ENCODE measurements around the gene NRL. TPM values are rescaled to one million over a fixed set of nuclear protein-coding genes. Genes with fewer than 3 reads are reported as not detected.

Gene NRL
- total RNA-seq, 3 donors from 2014 or later (not counting 1 experiment from before 2014, with no cell fraction given): 0.78 to 3.3 (median 2.8) TPM

DNA sequence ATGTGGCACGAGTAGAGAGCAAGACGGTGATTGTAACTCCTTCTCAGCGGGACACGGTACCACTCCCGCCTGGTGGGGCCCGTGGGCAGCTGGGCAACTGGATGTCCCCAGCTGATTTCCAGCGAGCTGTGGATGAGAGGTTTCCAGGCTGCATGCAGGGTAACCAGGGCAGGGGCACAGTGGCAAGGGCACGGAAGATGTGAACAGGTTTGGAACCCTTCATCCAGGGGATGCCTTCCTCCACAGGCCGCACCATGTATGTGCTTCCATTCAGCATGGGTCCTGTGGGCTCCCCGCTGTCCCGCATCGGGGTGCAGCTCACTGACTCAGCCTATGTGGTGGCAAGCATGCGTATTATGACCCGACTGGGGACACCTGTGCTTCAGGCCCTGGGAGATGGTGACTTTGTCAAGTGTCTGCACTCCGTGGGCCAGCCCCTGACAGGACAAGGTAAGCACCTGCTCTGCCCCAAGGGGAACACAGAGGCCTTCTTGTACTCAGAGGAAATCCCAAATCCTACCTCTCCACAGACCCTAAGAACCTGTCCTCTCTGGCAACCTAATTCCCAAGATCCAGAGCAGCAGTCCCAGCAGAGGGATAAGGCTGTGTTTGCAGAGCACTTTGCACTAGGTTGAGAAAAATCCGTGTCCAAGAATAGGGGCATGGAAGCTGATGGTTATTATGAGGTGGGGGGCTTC is 16.4 kb downstream of the NRL start:
- Mint-ChIP-seq H3K27me3 (ENCODE audit: low read depth in 2 of 2) (no peaks in the 10 kb centered on the region), H3K4me1 (peaks cover 17 to 27% of the 10 kb centered on the region in 2 donors), H3K9me3 (no peaks in the 10 kb centered on the region), H3K36me3 (no peaks in the 10 kb centered on the region), H3K4me3 (no peak overlapping the region), H3K27ac (no peak overlapping the region)
- no peak overlapping the region for H3K27ac ChIP-seq (ENCODE audit: low read length)
- ATAC-seq (no peak), DNase-seq (no peak)
- no peak overlapping the region for H3K4me3 ChIP-seq (ENCODE audit: low read length)
- TF ChIP-seq, protein P1, sequence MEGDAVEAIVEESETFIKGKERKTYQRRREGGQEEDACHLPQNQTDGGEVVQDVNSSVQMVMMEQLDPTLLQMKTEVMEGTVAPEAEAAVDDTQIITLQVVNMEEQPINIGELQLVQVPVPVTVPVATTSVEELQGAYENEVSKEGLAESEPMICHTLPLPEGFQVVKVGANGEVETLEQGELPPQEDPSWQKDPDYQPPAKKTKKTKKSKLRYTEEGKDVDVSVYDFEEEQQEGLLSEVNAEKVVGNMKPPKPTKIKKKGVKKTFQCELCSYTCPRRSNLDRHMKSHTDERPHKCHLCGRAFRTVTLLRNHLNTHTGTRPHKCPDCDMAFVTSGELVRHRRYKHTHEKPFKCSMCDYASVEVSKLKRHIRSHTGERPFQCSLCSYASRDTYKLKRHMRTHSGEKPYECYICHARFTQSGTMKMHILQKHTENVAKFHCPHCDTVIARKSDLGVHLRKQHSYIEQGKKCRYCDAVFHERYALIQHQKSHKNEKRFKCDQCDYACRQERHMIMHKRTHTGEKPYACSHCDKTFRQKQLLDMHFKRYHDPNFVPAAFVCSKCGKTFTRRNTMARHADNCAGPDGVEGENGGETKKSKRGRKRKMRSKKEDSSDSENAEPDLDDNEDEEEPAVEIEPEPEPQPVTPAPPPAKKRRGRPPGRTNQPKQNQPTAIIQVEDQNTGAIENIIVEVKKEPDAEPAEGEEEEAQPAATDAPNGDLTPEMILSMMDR (IDR thresholded peaks at IDR 0.05): no peak
- intact Hi-C loops (cut with micrococcal nuclease): no loop called here
- no peaks in the 10 kb centered on the region for H3K27me3 ChIP-seq (ENCODE audit: control insufficient read depth, insufficient read depth, low read length)
- no peaks in the 10 kb centered on the region for H3K9me3 ChIP-seq (ENCODE audit: control insufficient read depth, insufficient read depth, low read length)
- WGBS (ENCODE audit: insufficient coverage): 96% methylated on average over 16 of the region's 16 CpGs
- H3K4me1 ChIP-seq (ENCODE audit: control insufficient read depth, insufficient read depth, low read length): peaks cover 20% of the 10 kb centered on the region
- H3K36me3 ChIP-seq (ENCODE audit: control insufficient read depth, insufficient read depth, low read length): peaks cover 13% of the 10 kb centered on the region

DNA sequence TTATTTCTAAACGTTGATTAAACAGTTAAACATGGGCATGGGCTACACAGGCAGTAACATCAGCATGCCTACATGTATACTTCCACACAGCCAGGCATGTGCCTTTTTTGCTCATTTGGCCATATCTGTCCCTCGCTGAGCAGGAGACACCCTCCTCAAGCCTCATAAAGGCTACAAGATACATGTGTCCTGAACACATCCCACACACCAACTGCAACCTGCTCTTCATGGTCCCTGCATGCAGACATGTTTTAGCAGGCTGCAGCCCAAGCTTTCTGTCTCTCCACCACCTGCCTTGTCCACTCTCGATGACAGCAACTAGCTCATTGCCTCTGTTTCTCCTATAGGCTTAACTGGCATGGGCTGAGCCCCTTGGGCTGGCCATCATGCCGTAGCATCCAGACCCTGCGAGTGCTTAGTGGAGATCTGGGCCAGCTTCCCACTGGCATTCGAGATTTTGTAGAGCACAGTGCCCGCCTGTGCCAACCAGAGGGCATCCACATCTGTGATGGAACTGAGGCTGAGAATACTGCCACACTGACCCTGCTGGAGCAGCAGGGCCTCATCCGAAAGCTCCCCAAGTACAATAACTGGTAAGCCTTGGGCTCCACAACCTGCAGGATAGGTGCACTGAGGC is 18.1 kb downstream of the NRL start:
- H3K9me3 Mint-ChIP-seq: no peaks in the 10 kb centered on the region
- Histone ChIP-seq H3K4me3 (ENCODE audit: low read length) (no peak overlapping the region), H3K9me3 (ENCODE audit: control insufficient read depth, insufficient read depth, low read length) (no peaks in the 10 kb centered on the region), H3K36me3 (ENCODE audit: control insufficient read depth, insufficient read depth, low read length) (peaks cover 10% of the 10 kb centered on the region), H3K4me1 (ENCODE audit: control insufficient read depth, insufficient read depth, low read length) (peaks cover 22% of the 10 kb centered on the region), H3K27ac (ENCODE audit: low read length) (no peak overlapping the region), H3K27me3 (ENCODE audit: control insufficient read depth, insufficient read depth, low read length) (no peaks in the 10 kb centered on the region)
- H3K36me3 Mint-ChIP-seq: no peaks in the 10 kb centered on the region
- H3K27ac Mint-ChIP-seq: peak overlapping the region in 1 of 2 donors; percentile 56
- intact Hi-C loops (cut with micrococcal nuclease): no loop called here
- TF ChIP-seq, protein P1 (IDR thresholded peaks at IDR 0.05): no peak
- peak overlapping the region; percentile 22 for H3K4me3 Mint-ChIP-seq
- DNase-seq (no peak), ATAC-seq (no peak)
- H3K27me3 Mint-ChIP-seq (ENCODE audit: low read depth in 2 of 2): no peaks in the 10 kb centered on the region
- H3K4me1 Mint-ChIP-seq: peaks cover 20 to 33% of the 10 kb centered on the region in 2 donors
- WGBS (ENCODE audit: insufficient coverage): 97% methylated on average over 8 of the region's 8 CpGs

DNA sequence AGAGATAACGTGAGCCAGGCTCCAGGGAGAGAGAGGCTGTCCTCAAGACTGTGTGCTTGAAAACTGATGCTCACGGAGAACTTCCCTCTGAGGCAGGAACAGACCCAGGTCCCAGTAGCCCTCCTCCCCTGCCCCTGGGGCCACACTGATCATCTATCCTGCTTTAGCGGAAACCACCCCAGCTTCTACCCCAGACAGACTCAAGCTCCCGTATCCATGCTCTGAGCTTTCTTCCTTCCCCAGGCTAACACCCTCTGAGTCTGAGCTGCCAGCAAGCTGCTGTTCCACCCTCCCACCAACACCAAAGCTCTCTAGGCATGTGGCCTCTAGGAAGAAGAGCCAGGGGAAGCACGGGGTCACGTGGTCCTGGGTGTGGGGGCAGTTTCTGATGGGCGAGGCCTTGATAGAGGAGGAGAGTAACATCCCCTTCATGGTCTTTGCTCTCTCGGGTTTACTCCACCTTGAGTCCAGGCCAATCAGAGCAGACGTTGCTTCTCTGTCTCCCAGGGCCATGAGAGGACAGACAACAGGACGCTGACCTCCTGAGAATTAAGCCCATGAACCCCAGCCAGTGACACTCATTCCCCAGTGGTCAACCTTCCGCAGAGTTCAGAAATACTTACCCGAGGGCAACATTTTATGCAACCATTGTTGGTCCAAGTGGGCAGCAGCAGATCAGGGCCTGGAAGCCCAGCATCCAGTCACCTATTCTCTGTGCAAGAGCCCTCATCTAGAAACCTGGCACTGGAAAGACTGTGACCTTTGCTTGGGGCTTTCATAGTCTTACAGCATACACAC is 19.3 kb downstream of the NRL start:
- H3K4me1 Mint-ChIP-seq: peaks cover 20 to 37% of the 10 kb centered on the region in 2 donors

More for the DNA sequence above, 19.3 kb downstream of the NRL start:
- Histone ChIP-seq H3K9me3 (ENCODE audit: control insufficient read depth, insufficient read depth, low read length) (no peaks in the 10 kb centered on the region), H3K27ac (ENCODE audit: low read length) (peak overlapping the region; percentile 90), H3K27me3 (ENCODE audit: control insufficient read depth, insufficient read depth, low read length) (no peaks in the 10 kb centered on the region), H3K4me1 (ENCODE audit: control insufficient read depth, insufficient read depth, low read length) (peaks cover 25% of the 10 kb centered on the region), H3K4me3 (ENCODE audit: low read length) (peak overlapping the region; percentile 78), H3K36me3 (ENCODE audit: control insufficient read depth, insufficient read depth, low read length) (peaks cover 10% of the 10 kb centered on the region)
- intact Hi-C loops (cut with micrococcal nuclease): loop anchor here (2.0 kb wide), 1 partner anchor 13 kb away; no protein-coding TSS in a partner anchor
- no peaks in the 10 kb centered on the region for H3K9me3 Mint-ChIP-seq
- H3K27me3 Mint-ChIP-seq (ENCODE audit: low read depth in 2 of 2): no peaks in the 10 kb centered on the region
- peak overlapping the region; percentile 89 to 96 for H3K27ac Mint-ChIP-seq
- 38% methylated on average over 11 of the region's 12 CpGs for WGBS (ENCODE audit: insufficient coverage)
- DNase-seq (peak in 1 of 2 donors; percentile 51), ATAC-seq (peak in 2 of 3 donors; percentile 7 to 8)
- H3K4me3 Mint-ChIP-seq: peak overlapping the region; percentile 98
- TF ChIP-seq, protein P1 (IDR thresholded peaks at IDR 0.05): no peak
- no peaks in the 10 kb centered on the region for H3K36me3 Mint-ChIP-seq

All from natural killer cell (primary cell).